Esophagus muscularis mucosa (tissue), 4 donors: Measurements from ENCODE around the gene GRWD1. TPM values are rescaled to one million over a fixed set of nuclear protein-coding genes. Genes with fewer than 3 reads are reported as not detected.
A peak's percentile ranks its signal among the peaks of the same experiment; 100 is the strongest.

Experiments
- DNase-seq: peaks from one replicate; pipeline ENCODE4 v3.0.0-alpha.2; 2017; ENCODE audit errors: extremely low spot score
- H3K27ac ChIP-seq, 4 donors: fragments of 200-600 bp; sonication (generic); replicated peaks in 1 of 4; 1 replicate in 3 of 4; 2 replicates in 1 of 4; pipeline ENCODE4 v1.5.1; 2016 to 2019; ENCODE audit warnings: mild to moderate bottlenecking in 1 of 4
- H3K27me3 ChIP-seq, 4 donors: fragments of 200-600 bp; sonication (generic); one replicate each; pipeline versions ENCODE4 v1.5.1 to v1.6.0; 2016 to 2019
- H3K36me3 ChIP-seq, 4 donors: fragments of 200-600 bp; sonication (generic); one replicate each; pipeline ENCODE4 v1.5.1; 2016 to 2019
- H3K4me1 ChIP-seq, 4 donors: fragments of 200-600 bp; sonication (generic); one replicate each; pipeline ENCODE4 v1.5.1; 2016 to 2019
- H3K4me3 ChIP-seq, 4 donors: fragments of 200-600 bp; sonication (generic); 1 replicate in 2 of 4; 2 replicates in 2 of 4; pipeline ENCODE4 v1.5.1; 2016 to 2019; ENCODE audit warnings: mild to moderate bottlenecking in 4 of 4, moderate library complexity in 1 of 4
- H3K9me3 ChIP-seq, 4 donors: fragments of 200-600 bp; sonication (generic); 1 replicate in 3 of 4; 2 replicates in 1 of 4; pipeline ENCODE4 v1.5.1; 2016 to 2019
- EP300 ChIP-seq: sonication (generic); formaldehyde crosslinking; IDR thresholded peaks from one replicate; pipeline ENCODE4 v1.6.1; 2017; ENCODE audit warnings: antibody characterized with exemption
- POLR2A ChIP-seq: fragments of 450-650 bp; IDR thresholded peaks from one replicate; pipeline ENCODE4 v1.6.1; 2017; ENCODE audit warnings: antibody characterized with exemption, moderate library complexity, mild to moderate bottlenecking, low read depth
- POLR2AphosphoS5 ChIP-seq, 2 donors: sonication (generic); formaldehyde crosslinking; IDR thresholded peaks; one replicate each; pipeline ENCODE4 v1.6.1; 2017; ENCODE audit warnings: antibody characterized with exemption in 2 of 2
- WGBS: methylation state at CpG from one replicate; pipeline ENCODE4 v1.1.5; 2018; 5-methylcytosine and 5-hydroxymethylcytosine counted together
- intact Hi-C: fragments of 100-400 bp; cut with DNase I; formaldehyde crosslinking; loops from one replicate; pipeline ENCODE4 v1.15.1; 2023
- total RNA-seq, 4 donors: library from RNA; depleted of rRNA; stranded (reverse); fragments of >200 nt; gene quantifications; one replicate each; pipeline versions ENCODE4 v1.1.0 to v1.2.1, GENCODE V29; 2016
- TF ChIP-seq, protein P1 (sequence below), 3 experiments: fragments of 200-600 bp in 2 of 3; fragments of 450-650 bp in 1 of 3; sonication (generic) in 2 of 3; IDR thresholded peaks; one replicate each; pipeline ENCODE4 v1.5.1; 2017 to 2019; ENCODE audit warnings: antibody characterized with exemption in 3 of 3, mild to moderate bottlenecking in 2 of 3, moderate library complexity in 1 of 3

GRWD1 gene
- total RNA-seq, 4 donors from 2014 or later: 19.5 to 42.9 (median 31.7) TPM

GRCh38 chr19:48415806-48416221, 30.0 kb upstream of the GRWD1 start:
- 17% methylated on average over 16 of the region's 30 CpGs for WGBS
- Histone ChIP-seq H3K27me3 (peaks cover 0 to 61% (median 30%) of the 10 kb centered on the region in 4 donors), H3K4me3 (peak overlapping the region; percentile 21 to 32 (median 26)), H3K27ac (no peak overlapping the region), H3K36me3 (no peaks in the 10 kb centered on the region), H3K9me3 (no peaks in the 10 kb centered on the region), H3K4me1 (peaks cover 4 to 19% (median 17%) of the 10 kb centered on the region in 4 donors)
- DNase-seq: no peak
- no peak for TF ChIP-seq EP300
- no peak for TF ChIP-seq POLR2A
- TF ChIP-seq, protein P1, sequence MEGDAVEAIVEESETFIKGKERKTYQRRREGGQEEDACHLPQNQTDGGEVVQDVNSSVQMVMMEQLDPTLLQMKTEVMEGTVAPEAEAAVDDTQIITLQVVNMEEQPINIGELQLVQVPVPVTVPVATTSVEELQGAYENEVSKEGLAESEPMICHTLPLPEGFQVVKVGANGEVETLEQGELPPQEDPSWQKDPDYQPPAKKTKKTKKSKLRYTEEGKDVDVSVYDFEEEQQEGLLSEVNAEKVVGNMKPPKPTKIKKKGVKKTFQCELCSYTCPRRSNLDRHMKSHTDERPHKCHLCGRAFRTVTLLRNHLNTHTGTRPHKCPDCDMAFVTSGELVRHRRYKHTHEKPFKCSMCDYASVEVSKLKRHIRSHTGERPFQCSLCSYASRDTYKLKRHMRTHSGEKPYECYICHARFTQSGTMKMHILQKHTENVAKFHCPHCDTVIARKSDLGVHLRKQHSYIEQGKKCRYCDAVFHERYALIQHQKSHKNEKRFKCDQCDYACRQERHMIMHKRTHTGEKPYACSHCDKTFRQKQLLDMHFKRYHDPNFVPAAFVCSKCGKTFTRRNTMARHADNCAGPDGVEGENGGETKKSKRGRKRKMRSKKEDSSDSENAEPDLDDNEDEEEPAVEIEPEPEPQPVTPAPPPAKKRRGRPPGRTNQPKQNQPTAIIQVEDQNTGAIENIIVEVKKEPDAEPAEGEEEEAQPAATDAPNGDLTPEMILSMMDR (IDR thresholded peaks at IDR 0.05): no peak
- no peak for TF ChIP-seq POLR2AphosphoS5 (IDR thresholded peaks at IDR 0.05)
- intact Hi-C loops: no loop called here

DNA sequence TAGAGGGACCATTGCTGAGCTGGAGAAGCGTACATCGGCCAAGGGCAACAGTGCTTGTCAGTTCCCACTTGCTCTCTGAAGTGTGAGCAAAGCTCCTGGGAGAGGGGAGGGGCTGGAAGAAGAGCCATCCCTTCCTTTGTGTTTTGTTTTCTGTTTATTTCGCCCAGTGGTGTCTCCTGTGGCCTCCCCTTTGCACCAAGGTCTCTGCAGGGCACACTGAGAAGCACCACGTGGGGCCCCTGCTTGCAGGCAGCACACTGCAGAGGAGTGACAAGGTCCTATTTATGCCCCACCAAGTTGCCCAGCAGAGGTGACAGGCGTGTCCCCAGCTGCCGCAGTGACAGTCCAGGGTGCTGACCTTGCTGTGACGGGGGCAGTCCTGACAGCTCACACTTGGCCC, 28.4 kb upstream of the GRWD1 start:
- TF ChIP-seq, protein P1 (IDR thresholded peaks at IDR 0.05): no peak
- no peak for TF ChIP-seq POLR2AphosphoS5 (IDR thresholded peaks at IDR 0.05)
- no peak for TF ChIP-seq POLR2A
- TF ChIP-seq EP300: no peak
- no peak overlapping the region for H3K4me3 ChIP-seq
- no peaks in the 10 kb centered on the region for H3K36me3 ChIP-seq
- 71% methylated on average over 7 of the region's 7 CpGs for WGBS
- intact Hi-C loops: no loop called here
- no peaks in the 10 kb centered on the region for H3K9me3 ChIP-seq
- no peak for DNase-seq
- peaks cover 4 to 19% (median 17%) of the 10 kb centered on the region in 4 donors for H3K4me1 ChIP-seq
- no peak overlapping the region for H3K27ac ChIP-seq
- peaks cover 0 to 60% (median 30%) of the 10 kb centered on the region in 4 donors for H3K27me3 ChIP-seq

- WGBS: 78% methylated on average over 6 of the region's 6 CpGs
- TF ChIP-seq, protein P1 (IDR thresholded peaks at IDR 0.05): no peak
- TF ChIP-seq POLR2AphosphoS5 (IDR thresholded peaks at IDR 0.05) (no peak), POLR2A (no peak), EP300 (no peak)
- intact Hi-C loops: no loop called here
Observed at GRCh38 chr19:48418317-48419064, 27.3 kb upstream of the GRWD1 start.

GRCh38 chr19:48419158-48419920, 26.4 kb upstream of the GRWD1 start:
- intact Hi-C loops: no loop called here
- 72% methylated on average over 30 of the region's 31 CpGs for WGBS
- peaks cover 4 to 17% (median 16%) of the 10 kb centered on the region in 4 donors for H3K4me1 ChIP-seq
- peaks cover 0 to 49% (median 24%) of the 10 kb centered on the region in 4 donors for H3K27me3 ChIP-seq
- H3K36me3 ChIP-seq: no peaks in the 10 kb centered on the region
- no peaks in the 10 kb centered on the region for H3K9me3 ChIP-seq
- no peak for DNase-seq
- H3K27ac ChIP-seq: no peak overlapping the region
- no peak overlapping the region for H3K4me3 ChIP-seq
- no peak for TF ChIP-seq POLR2AphosphoS5 (IDR thresholded peaks at IDR 0.05)
- no peak for TF ChIP-seq EP300

More at GRCh38 chr19:48418317-48419064, 27.3 kb upstream of the GRWD1 start:
- no peaks in the 10 kb centered on the region for H3K36me3 ChIP-seq
- H3K27me3 ChIP-seq: peaks cover 0 to 57% (median 30%) of the 10 kb centered on the region in 4 donors
- DNase-seq: no peak
- H3K9me3 ChIP-seq: no peaks in the 10 kb centered on the region
- H3K27ac ChIP-seq: no peak overlapping the region
- no peak overlapping the region for H3K4me3 ChIP-seq
- peaks cover 4 to 19% (median 17%) of the 10 kb centered on the region in 4 donors for H3K4me1 ChIP-seq

- intact Hi-C loops: no loop called here
- Histone ChIP-seq H3K4me3 (no peak overlapping the region), H3K4me1 (peaks cover 0 to 2% (median 0%) of the 10 kb centered on the region in 4 donors), H3K9me3 (no peaks in the 10 kb centered on the region), H3K36me3 (no peaks in the 10 kb centered on the region), H3K27ac (no peak overlapping the region), H3K27me3 (peaks cover 0 to 27% (median 7%) of the 10 kb centered on the region in 4 donors)
- TF ChIP-seq POLR2A (no peak), POLR2AphosphoS5 (IDR thresholded peaks at IDR 0.05) (no peak), EP300 (no peak)
- TF ChIP-seq, protein P1 (IDR thresholded peaks at IDR 0.05): no peak
- no peak for DNase-seq
- WGBS: 55% methylated on average over 5 of the region's 16 CpGs
Observed at GRCh38 chr19:48421548-48421947, 24.2 kb upstream of the GRWD1 start.
